ENCODE results near the gene RPL22. TPM values are rescaled to one million over a fixed set of nuclear protein-coding genes. Genes with fewer than 3 reads are reported as not detected.

Gene RPL22
- total RNA-seq, 1 experiment from 2014 or later: 494 TPM

- Histone ChIP-seq H3K27ac (ENCODE audit: low read depth, low read length, poor library complexity, severe bottlenecking) (peak overlapping the region; percentile 91), H3K9me3 (ENCODE audit: low read depth, low read length, poor library complexity, severe bottlenecking) (no peaks in the 10 kb centered on the region), H3K4me3 (ENCODE audit: low read depth, low read length, poor library complexity, severe bottlenecking) (peak overlapping the region; percentile 61), H3K36me3 (ENCODE audit: insufficient read depth, low read length, poor library complexity, severe bottlenecking) (peaks cover 30% of the 10 kb centered on the region), H3K4me1 (ENCODE audit: insufficient read depth, low read length, poor library complexity, severe bottlenecking) (no peaks in the 10 kb centered on the region), H3K27me3 (replicated peaks; ENCODE audit: insufficient read depth, low read depth, low read length, poor library complexity) (no peaks in the 10 kb centered on the region)
- intact Hi-C loops (cut with micrococcal nuclease; ENCODE audit: unreplicated experiment): no loop called here
- TF ChIP-seq EZH2 (IDR thresholded peaks at IDR 0.05; ENCODE audit: borderline replicate concordance, low read depth, low read length, poor library complexity, severe bottlenecking) (no peak), CTCF (conservative IDR thresholded peaks at IDR 0.05; ENCODE audit: low read depth, low read length) (no peak)
- no TSS peak for BruUV-seq (replicated peaks)
- no peak for DNase-seq (ENCODE audit: low spot score)
- POLR2A ChIA-PET (ENCODE audit: low non-redundant PET): no interaction called here
- CTCF ChIA-PET: interaction anchor here (1.1 kb wide), 1 partner anchor 249 kb away, joined by 3 read pairs; no protein-coding TSS in a partner anchor
Observed at GRCh38 chr1:6235296-6235677, 35.9 kb upstream of the RPL22 start.

- TF ChIP-seq CTCF (conservative IDR thresholded peaks at IDR 0.05; ENCODE audit: low read depth, low read length): no peak
- no peak for TF ChIP-seq EZH2 (IDR thresholded peaks at IDR 0.05; ENCODE audit: borderline replicate concordance, low read depth, low read length, poor library complexity, severe bottlenecking)
- ChIA-PET POLR2A (ENCODE audit: low non-redundant PET) (no interaction called here), CTCF (interaction anchor here (1.1 kb wide), 1 partner anchor 250 kb away, joined by 3 read pairs; no protein-coding TSS in a partner anchor)
- intact Hi-C loops (cut with micrococcal nuclease; ENCODE audit: unreplicated experiment): no loop called here
- DNase-seq (ENCODE audit: low spot score): no peak
- no TSS peak for BruUV-seq (replicated peaks)
- Histone ChIP-seq H3K4me1 (ENCODE audit: insufficient read depth, low read length, poor library complexity, severe bottlenecking) (no peaks in the 10 kb centered on the region), H3K36me3 (ENCODE audit: insufficient read depth, low read length, poor library complexity, severe bottlenecking) (peaks cover 36% of the 10 kb centered on the region), H3K4me3 (ENCODE audit: low read depth, low read length, poor library complexity, severe bottlenecking) (peak overlapping the region; percentile 61), H3K27me3 (replicated peaks; ENCODE audit: insufficient read depth, low read depth, low read length, poor library complexity) (no peaks in the 10 kb centered on the region), H3K9me3 (ENCODE audit: low read depth, low read length, poor library complexity, severe bottlenecking) (no peaks in the 10 kb centered on the region), H3K27ac (ENCODE audit: low read depth, low read length, poor library complexity, severe bottlenecking) (peak overlapping the region; percentile 91)
Observed at GRCh38 chr1:6234502-6235295, 35.3 kb upstream of the RPL22 start.

- no peaks in the 10 kb centered on the region for H3K4me1 ChIP-seq (ENCODE audit: insufficient read depth, low read length, poor library complexity, severe bottlenecking)
- POLR2A ChIA-PET (ENCODE audit: low non-redundant PET): no interaction called here
- no peaks in the 10 kb centered on the region for H3K27me3 ChIP-seq (replicated peaks; ENCODE audit: insufficient read depth, low read depth, low read length, poor library complexity)
- CTCF ChIA-PET: no interaction called here
- no peak overlapping the region for H3K27ac ChIP-seq (ENCODE audit: low read depth, low read length, poor library complexity, severe bottlenecking)
- no peak overlapping the region for H3K4me3 ChIP-seq (ENCODE audit: low read depth, low read length, poor library complexity, severe bottlenecking)
- H3K9me3 ChIP-seq (ENCODE audit: low read depth, low read length, poor library complexity, severe bottlenecking): no peaks in the 10 kb centered on the region
- TF ChIP-seq EZH2 (IDR thresholded peaks at IDR 0.05; ENCODE audit: borderline replicate concordance, low read depth, low read length, poor library complexity, severe bottlenecking): no peak
- TF ChIP-seq CTCF (conservative IDR thresholded peaks at IDR 0.05; ENCODE audit: low read depth, low read length): no peak
- DNase-seq (ENCODE audit: low spot score): no peak
- BruUV-seq (replicated peaks): no TSS peak
- peaks cover 41% of the 10 kb centered on the region for H3K36me3 ChIP-seq (ENCODE audit: insufficient read depth, low read length, poor library complexity, severe bottlenecking)
- intact Hi-C loops (cut with micrococcal nuclease; ENCODE audit: unreplicated experiment): no loop called here
Observed at GRCh38 chr1:6233376-6233775, 34.0 kb upstream of the RPL22 start.
